ENCODE measurements around the gene RNF207. TPM values are rescaled to one million over a fixed set of nuclear protein-coding genes. Genes with fewer than 3 reads are reported as not detected.

The RNF207 gene
- total and polyA plus RNA-seq, 2 of the 4 experiments (the other 2 are of a cell fraction) = 2.7 to 17.2 TPM

GRCh38 chr1:6177681-6178380 lies 28.1 kb upstream of the RNF207 start:
- no peaks in the 10 kb centered on the region for H3K36me3 ChIP-seq (ENCODE audit: control insufficient read depth, insufficient read depth, low read length)
- no peak overlapping the region for H3K14ac ChIP-seq (replicated peaks; ENCODE audit: low read depth, low read length)
- intact Hi-C loops (cut with micrococcal nuclease) = no loop called here
- POLR2A ChIA-PET (ENCODE audit: unreplicated experiment) = no interaction called here
- dilution Hi-C loops (cut with HindIII; ENCODE audit: low sequenced_read_pairs, unreplicated experiment) = no loop called here
- H3K27ac ChIP-seq (ENCODE audit: insufficient read depth, low read length) = no peak overlapping the region
- CTCF ChIA-PET = no interaction called here
- H3K9me1 ChIP-seq (ENCODE audit: insufficient read depth, low read length) = no peaks in the 10 kb centered on the region
- H2AK5ac ChIP-seq (ENCODE audit: low read depth, low read length) = no peak overlapping the region
- H3K4me1 ChIP-seq (ENCODE audit: control insufficient read depth, insufficient read depth, low read length) = peaks cover 2% of the 10 kb centered on the region; the same call in 1 of the 2 replicates
- H3K23ac ChIP-seq (ENCODE audit: low read depth, low read length) = no peak overlapping the region
- no peak overlapping the region for H3K9ac ChIP-seq (ENCODE audit: low read depth, low read length)
- H2BK120ac ChIP-seq (ENCODE audit: low read depth, low read length) = no peak overlapping the region
- BruUV-seq (replicated peaks) = no TSS peak
- no peaks in the 10 kb centered on the region; the same call in 1 of the 2 replicates for H3K9me3 ChIP-seq (ENCODE audit: control insufficient read depth, insufficient read depth, low read length)
- no peak overlapping the region for H3K4ac ChIP-seq (ENCODE audit: low read depth, low read length)
- H2AFZ ChIP-seq (replicated peaks; ENCODE audit: low read length, poor library complexity) = no peak overlapping the region
- no peak for DNase-seq
- no peak overlapping the region for H4K91ac ChIP-seq (ENCODE audit: insufficient read depth, low read depth, low read length)
- peaks cover 11% of the 10 kb centered on the region for H4K20me1 ChIP-seq (ENCODE audit: insufficient read depth, low read length)
- no peak overlapping the region for H3K4me3 ChIP-seq (ENCODE audit: insufficient read depth, low read depth, low read length)
- no peaks in the 10 kb centered on the region for H3K79me1 ChIP-seq (ENCODE audit: low read depth in 1 of 2, low read length in 2 of 2)
- H4K5ac ChIP-seq (ENCODE audit: low read depth, low read length) = no peak overlapping the region
- WGBS, 2 experiments (ENCODE audit: extremely low coverage in 2 of 2, insufficient read length in 1 of 2) = 71% methylated on average over 7 of the region's 18 CpGs; no CpG with 5 or more reads in 1 of the 2 experiments
- no peak overlapping the region for H3K56ac ChIP-seq (ENCODE audit: extremely low read depth, insufficient read depth, low read length)
- in situ Hi-C loops (cut with MboI; ENCODE audit: low sequenced_read_pairs) = no loop called here
- H2AK9ac ChIP-seq (replicated peaks; ENCODE audit: low read depth, low read length, poor library complexity) = no peak overlapping the region
- no peak overlapping the region for H4K8ac ChIP-seq (ENCODE audit: low read depth in 2 of 2, low read length in 2 of 2)
- ATAC-seq (ENCODE audit: low read depth) = no peak
- H3K4me2 ChIP-seq (ENCODE audit: low read depth, low read length) = no peak overlapping the region
- no peak for TF ChIP-seq SMC3 (IDR thresholded peaks at IDR 0.05; ENCODE audit: low read depth, low read length)
- no peak for TF ChIP-seq RCOR1 (IDR thresholded peaks at IDR 0.05; ENCODE audit: insufficient replicate concordance, low read length)
- no peak for TF ChIP-seq BHLHE40 (IDR thresholded peaks at IDR 0.05; ENCODE audit: low read depth, low read length)
- TF ChIP-seq RFX5 (IDR thresholded peaks at IDR 0.05; ENCODE audit: low read depth, low read length) = no peak
- TF ChIP-seq FOS (IDR thresholded peaks at IDR 0.05; ENCODE audit: low read depth, low read length) = no peak
- no peak for TF ChIP-seq CHD1 (IDR thresholded peaks at IDR 0.05; ENCODE audit: low read depth, low read length)
- TF ChIP-seq MAFK (IDR thresholded peaks at IDR 0.05; ENCODE audit: low read depth, low read length) = no peak
- TF ChIP-seq POLR2A (IDR thresholded peaks at IDR 0.05; ENCODE audit: low read depth, low read length) = no peak
- no peak for TF ChIP-seq CEBPB (IDR thresholded peaks at IDR 0.05; ENCODE audit: low read depth, low read length)
- TF ChIP-seq CTCF (conservative IDR thresholded peaks at IDR 0.05; ENCODE audit: low read depth, low read length) = no peak
- no peak for TF ChIP-seq MXI1 (IDR thresholded peaks at IDR 0.05; ENCODE audit: borderline replicate concordance, low read depth, low read length)
- TF ChIP-seq NFE2L2 (IDR thresholded peaks at IDR 0.05; ENCODE audit: low read depth, low read length) = no peak
- no peak for TF ChIP-seq MAZ (IDR thresholded peaks at IDR 0.05; ENCODE audit: borderline replicate concordance, low read depth, low read length)
- TF ChIP-seq USF2 (IDR thresholded peaks at IDR 0.05; ENCODE audit: low read depth, low read length) = no peak
- no peak for TF ChIP-seq RAD21 (IDR thresholded peaks at IDR 0.05; ENCODE audit: low read length)
- TF ChIP-seq ELK1 (IDR thresholded peaks at IDR 0.05; ENCODE audit: borderline replicate concordance, low read depth, low read length) = no peak
- H2BK5ac ChIP-seq (ENCODE audit: low read depth, low read length, poor library complexity, severe bottlenecking) = no peak overlapping the region
- peaks cover 51% of the 10 kb centered on the region for H3K27me3 ChIP-seq (ENCODE audit: control insufficient read depth, insufficient read depth, low read length)
- no peak overlapping the region for H3K18ac ChIP-seq (ENCODE audit: low read depth, low read length)
- H2BK20ac ChIP-seq (ENCODE audit: low read depth, low read length) = no peak overlapping the region
- no peak overlapping the region for H2BK15ac ChIP-seq (ENCODE audit: low read depth, low read length)
